GM12878 (cell line): Measurements from ENCODE around the gene GUK1. TPM values are rescaled to one million over a fixed set of nuclear protein-coding genes. Genes with fewer than 3 reads are reported as not detected.

Experiments
- ATAC-seq: fragments of 200-7000 bp; cut with Tn5 transposase; 3 replicates; pipeline ENCODE4 v1.9.1; 2020; ENCODE audit warnings: mild to moderate bottlenecking, moderate library complexity
- BruUV-seq: library from RNA; stranded (reverse); fragments of 400-500 nt; replicated peaks from 2 replicates; lab custom pipeline; 2021; lab: Mats Ljungman, UMichigan
- CTCF ChIA-PET: fragments of 300-600 bp; sonication (Branson Sonifier 250); formaldehyde crosslinking; extraction: SDS; loops from one replicate; lab custom pipeline; 2021; ENCODE audit warnings: inconsistent platforms; lab: Yijun Ruan, JAX
- POLR2A ChIA-PET: fragments of 350-600 bp; formaldehyde crosslinking; extraction: SDS; loops from one replicate; lab custom pipeline; 2021; ENCODE audit warnings: inconsistent platforms; lab: Charles Lee
- RAD21 ChIA-PET: fragments of 300-600 bp; sonication (Branson Sonifier 250); formaldehyde crosslinking; loops from one replicate; lab custom pipeline; 2023; ENCODE audit warnings: antibody characterized with exemption; ENCODE audit not compliant: unreplicated experiment; lab: Charles Lee
- SMC1A ChIA-PET: fragments of 300-600 bp; sonication (Branson Sonifier 250); formaldehyde crosslinking; loops from one replicate; lab custom pipeline; 2023; ENCODE audit not compliant: unreplicated experiment, uncharacterized antibody; lab: Charles Lee
- DNase-seq: peaks from one replicate; pipeline ENCODE4 v3.0.0-alpha.2; 2011; ENCODE audit warnings: low read depth, low spot score
- FAIRE-seq: peaks from 3 replicates; lab custom pipeline; 2011; peaks lifted over from hg19 to GRCh38; lab: Jason Lieb, UNC
- H2AFZ ChIP-seq: 2 replicates; pipeline ENCODE4 v1.6.0; 2011; ENCODE audit warnings: low read depth, low read length, control low read depth; ENCODE audit not compliant: control insufficient read depth
- H3K27ac ChIP-seq: 2 replicates; pipeline ENCODE4 v1.5.1; 2011; ENCODE audit warnings: control low read depth; ENCODE audit not compliant: control insufficient read depth, insufficient read depth
- H3K27me3 ChIP-seq, 2 experiments: replicated peaks in 1 of 2; 2 replicates each; pipeline versions ENCODE4 v1.6.0 to v1.6.1; 2011; ENCODE audit warnings: low read length in 1 of 2; ENCODE audit not compliant: control insufficient read depth in 2 of 2, insufficient read depth in 2 of 2
- H3K36me3 ChIP-seq, 2 experiments: 2 replicates each; pipeline ENCODE4 v1.5.1; 2011; ENCODE audit warnings: low read length in 1 of 2; ENCODE audit not compliant: control insufficient read depth in 2 of 2, insufficient read depth in 2 of 2
- H3K4me1 ChIP-seq: 2 replicates; pipeline ENCODE4 v1.6.1; 2011; ENCODE audit warnings: mild to moderate bottlenecking, low read length, moderate library complexity, mixed read lengths; ENCODE audit not compliant: control insufficient read depth, insufficient read depth
- H3K4me2 ChIP-seq: 2 replicates; pipeline ENCODE4 v1.6.0; 2011; ENCODE audit warnings: control low read depth; ENCODE audit not compliant: control insufficient read depth, insufficient read depth
- H3K4me3 ChIP-seq: fragments of 200-600 bp; sonication (generic); 2 replicates; pipeline ENCODE4 v1.5.1; 2016
- H3K79me2 ChIP-seq: 2 replicates; pipeline ENCODE4 v1.6.0; 2011; ENCODE audit warnings: low read length; ENCODE audit not compliant: control insufficient read depth, insufficient read depth
- H3K9ac ChIP-seq: 2 replicates; pipeline ENCODE4 v1.8.0; 2011; ENCODE audit warnings: low read length, control low read depth, mixed read lengths; ENCODE audit not compliant: control insufficient read depth, insufficient read depth
- H3K9me3 ChIP-seq: replicated peaks from 3 replicates; pipeline ENCODE4 v1.5.1; 2011; ENCODE audit warnings: mild to moderate bottlenecking, low read length; ENCODE audit not compliant: control insufficient read depth, insufficient read depth
- H4K20me1 ChIP-seq: 2 replicates; pipeline ENCODE4 v1.6.0; 2011; ENCODE audit not compliant: control insufficient read depth, insufficient read depth
- CHD4 ChIP-seq: fragments of 200-600 bp; sonication (generic); IDR thresholded peaks from 2 replicates; pipeline ENCODE4 v1.6.1; 2016; ENCODE audit warnings: mild to moderate bottlenecking
- DPF2 ChIP-seq: fragments of 450-650 bp; IDR thresholded peaks from 2 replicates; pipeline ENCODE4 v1.6.1; 2017; ENCODE audit warnings: mild to moderate bottlenecking
- EED ChIP-seq: sonication (generic); IDR thresholded peaks from 2 replicates; pipeline ENCODE4 v1.6.1; 2016; ENCODE audit warnings: antibody characterized with exemption, low read depth
- GABPA ChIP-seq: IDR thresholded peaks from 2 replicates; pipeline ENCODE4 v1.6.1; 2014; ENCODE audit warnings: antibody characterized with exemption, low read depth, mild to moderate bottlenecking, inconsistent platforms
- LARP7 ChIP-seq: fragments of 450-650 bp; IDR thresholded peaks from 2 replicates; pipeline ENCODE4 v1.6.1; 2017; ENCODE audit warnings: mild to moderate bottlenecking
- MTA2 ChIP-seq: fragments of 450-650 bp; IDR thresholded peaks from 2 replicates; pipeline ENCODE4 v1.6.1; 2016; ENCODE audit warnings: low read depth, mild to moderate bottlenecking, moderate library complexity
- RB1 ChIP-seq: fragments of 450-650 bp; formaldehyde crosslinking; IDR thresholded peaks from 2 replicates; pipeline ENCODE4 v1.6.1; 2017; ENCODE audit warnings: mild to moderate bottlenecking, borderline replicate concordance
- RELA ChIP-seq: fragments of 450-650 bp; IDR thresholded peaks from 2 replicates; pipeline ENCODE4 v1.8.0; 2014; ENCODE audit warnings: borderline replicate concordance; ENCODE audit not compliant: partially characterized antibody
- SIX5 ChIP-seq: IDR thresholded peaks from 2 replicates; pipeline ENCODE4 v1.6.1; 2011; ENCODE audit warnings: mild to moderate bottlenecking, low read depth, low read length, moderate library complexity; ENCODE audit not compliant: severe bottlenecking
- TARDBP ChIP-seq: IDR thresholded peaks from 2 replicates; pipeline ENCODE4 v1.6.1; 2016; ENCODE audit warnings: borderline replicate concordance
- WGBS: methylation state at CpG from one replicate; pipeline ENCODE4 v1.1.6; 2016; ENCODE audit warnings: low lambda C conversion rate; ENCODE audit not compliant: insufficient replicate concordance, insufficient coverage; ENCODE audit errors: missing lambda C conversion rate; 5-methylcytosine and 5-hydroxymethylcytosine counted together
- in situ Hi-C: fragments of 300-500 bp; cut with MboI; formaldehyde crosslinking; loops from 9 replicates; pipeline ENCODE4 v1.14.3; 2018; ENCODE audit warnings: mixed read lengths
- intact Hi-C: fragments of 100-400 bp; cut with micrococcal nuclease; formaldehyde crosslinking; loops from one replicate; pipeline ENCODE4 v1.14.2; 2022; ENCODE audit not compliant: unreplicated experiment
- polyA plus RNA-seq, 11 experiments: library from polyadenylated mRNA; depleted of rRNA in 4 of 11; unstranded in 6 of 11; stranded (reverse) in 5 of 11; fragments of >200 nt; fragmentation: Nextera tagmentation in 4 of 11; fragmentation: Illumina TruSeq in 1 of 11; extraction: Ambion mirVana in 4 of 11; extraction: Trizol in 1 of 11; gene quantifications; 1 replicate in 1 of 11; 2 replicates in 10 of 11; pipeline versions ENCODE4 v1.2.1 to v1.2.3, GENCODE V29; 2011 to 2016; ENCODE audit warnings: inconsistent platforms in 2 of 11, missing spikeins in 2 of 11, low read depth in 1 of 11
- total RNA-seq, 4 experiments: library from RNA; depleted of rRNA in 3 of 4; stranded (reverse); fragments of >200 nt in 3 of 4; fragmentation: Illumina TruSeq in 1 of 4; extraction: Trizol in 1 of 4; gene quantifications; 2 replicates each; pipeline versions ENCODE4 v1.2.1 to v1.2.3, GENCODE V29; 2013 to 2021
- TF ChIP-seq, protein P1 (sequence below): IDR thresholded peaks from 2 replicates; pipeline ENCODE4 v1.6.1; 2012; ENCODE audit warnings: low read depth, low read length, improper control_type of control experiment
- TF ChIP-seq, protein P2 (sequence below): fragments of 450-650 bp; formaldehyde crosslinking; IDR thresholded peaks from 2 replicates; pipeline ENCODE4 v1.4.0; 2020; ENCODE audit warnings: mild to moderate bottlenecking, moderate library complexity
- TF ChIP-seq, protein P3 (sequence below): IDR thresholded peaks from 2 replicates; pipeline ENCODE4 v1.6.1; 2012; ENCODE audit warnings: improper control_type of control experiment, low read depth, low read length; ENCODE audit not compliant: insufficient replicate concordance

GUK1 gene
- total and polyA plus RNA-seq, 10 of the 15 experiments (the other 5 are each of a cell fraction or from before 2014, with no cell fraction given), result 6.3 to 357 (median 203) TPM

GRCh38 chr1:228102791-228103620, 37.1 kb upstream of the GUK1 start, which contains the start of gene C1orf35:
Gene C1orf35, minus strand, starts transcription at chr1:228103325. Its CDS starts 98 bp downstream, at chr1:228103227.
- in situ Hi-C loops (no loop called here), intact Hi-C loops (loop anchor here (2.0 kb wide), 1 partner anchor 18 kb away; no protein-coding TSS in a partner anchor)
- peak within 1 kb of the TSS; percentile 87 for H3K4me3 ChIP-seq
- POLR2A ChIA-PET, result interaction anchor here (1.9 kb wide), 1 partner anchor 62 kb away, joined by 4 read pairs; the partner anchor contains the start of gene IBA57
- peak within 1 kb of the TSS; percentile 66 for H3K4me2 ChIP-seq
- WGBS, result under 1% methylated on average over 85 of the region's 104 CpGs
- DNase-seq (peak; percentile 66), FAIRE-seq (no peak), ATAC-seq (peak; percentile 87)
- TSS peak; percentile 48 for BruUV-seq
- no peaks in the 10 kb centered on the region for H4K20me1 ChIP-seq
- H3K9ac ChIP-seq, result peak within 1 kb of the TSS; percentile 75
- no peaks in the 10 kb centered on the region for H3K9me3 ChIP-seq
- SMC1A ChIA-PET, result no interaction called here
- peaks cover 15% of the 10 kb centered on the region for H3K79me2 ChIP-seq
- H3K27ac ChIP-seq, result peak within 1 kb of the TSS; percentile 69
- peak within 1 kb of the TSS; percentile 95 for H2AFZ ChIP-seq
- H3K4me1 ChIP-seq, result peaks cover 12% of the 10 kb centered on the region
- H3K27me3 ChIP-seq, result no peaks in the 10 kb centered on the region
- CTCF ChIA-PET, result interaction anchor here (0.6 to 1.0 kb wide), 2 partner anchors 8 to 28 kb away, joined by 3 to 4 read pairs; no protein-coding TSS in a partner anchor
- peaks cover 7 to 24% of the 10 kb centered on the region in 2 experiments; a peak in 3 of 4 replicates for H3K36me3 ChIP-seq
- RAD21 ChIA-PET, result no interaction called here
- TF ChIP-seq RELA (peak; percentile 78), GABPA (no peak), TARDBP (0 out of 2 replicates have a peak, but pooled peaks have one; percentile 65), CHD4 (no peak), LARP7 (peak; percentile 68), RB1 (peak; percentile 97; the same call in 1 of the 2 replicates), EED (no peak), DPF2 (peak; percentile 74; the same call in 1 of the 2 replicates), MTA2 (no peak), SIX5 (peak; percentile 23)
- TF ChIP-seq, protein P1, sequence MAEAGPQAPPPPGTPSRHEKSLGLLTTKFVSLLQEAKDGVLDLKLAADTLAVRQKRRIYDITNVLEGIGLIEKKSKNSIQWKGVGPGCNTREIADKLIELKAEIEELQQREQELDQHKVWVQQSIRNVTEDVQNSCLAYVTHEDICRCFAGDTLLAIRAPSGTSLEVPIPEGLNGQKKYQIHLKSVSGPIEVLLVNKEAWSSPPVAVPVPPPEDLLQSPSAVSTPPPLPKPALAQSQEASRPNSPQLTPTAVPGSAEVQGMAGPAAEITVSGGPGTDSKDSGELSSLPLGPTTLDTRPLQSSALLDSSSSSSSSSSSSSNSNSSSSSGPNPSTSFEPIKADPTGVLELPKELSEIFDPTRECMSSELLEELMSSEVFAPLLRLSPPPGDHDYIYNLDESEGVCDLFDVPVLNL, result peak; percentile 95
- TF ChIP-seq, protein P2, sequence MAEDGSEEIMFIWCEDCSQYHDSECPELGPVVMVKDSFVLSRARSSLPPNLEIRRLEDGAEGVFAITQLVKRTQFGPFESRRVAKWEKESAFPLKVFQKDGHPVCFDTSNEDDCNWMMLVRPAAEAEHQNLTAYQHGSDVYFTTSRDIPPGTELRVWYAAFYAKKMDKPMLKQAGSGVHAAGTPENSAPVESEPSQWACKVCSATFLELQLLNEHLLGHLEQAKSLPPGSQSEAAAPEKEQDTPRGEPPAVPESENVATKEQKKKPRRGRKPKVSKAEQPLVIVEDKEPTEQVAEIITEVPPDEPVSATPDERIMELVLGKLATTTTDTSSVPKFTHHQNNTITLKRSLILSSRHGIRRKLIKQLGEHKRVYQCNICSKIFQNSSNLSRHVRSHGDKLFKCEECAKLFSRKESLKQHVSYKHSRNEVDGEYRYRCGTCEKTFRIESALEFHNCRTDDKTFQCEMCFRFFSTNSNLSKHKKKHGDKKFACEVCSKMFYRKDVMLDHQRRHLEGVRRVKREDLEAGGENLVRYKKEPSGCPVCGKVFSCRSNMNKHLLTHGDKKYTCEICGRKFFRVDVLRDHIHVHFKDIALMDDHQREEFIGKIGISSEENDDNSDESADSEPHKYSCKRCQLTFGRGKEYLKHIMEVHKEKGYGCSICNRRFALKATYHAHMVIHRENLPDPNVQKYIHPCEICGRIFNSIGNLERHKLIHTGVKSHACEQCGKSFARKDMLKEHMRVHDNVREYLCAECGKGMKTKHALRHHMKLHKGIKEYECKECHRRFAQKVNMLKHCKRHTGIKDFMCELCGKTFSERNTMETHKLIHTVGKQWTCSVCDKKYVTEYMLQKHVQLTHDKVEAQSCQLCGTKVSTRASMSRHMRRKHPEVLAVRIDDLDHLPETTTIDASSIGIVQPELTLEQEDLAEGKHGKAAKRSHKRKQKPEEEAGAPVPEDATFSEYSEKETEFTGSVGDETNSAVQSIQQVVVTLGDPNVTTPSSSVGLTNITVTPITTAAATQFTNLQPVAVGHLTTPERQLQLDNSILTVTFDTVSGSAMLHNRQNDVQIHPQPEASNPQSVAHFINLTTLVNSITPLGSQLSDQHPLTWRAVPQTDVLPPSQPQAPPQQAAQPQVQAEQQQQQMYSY, result no peak
- TF ChIP-seq, protein P3, sequence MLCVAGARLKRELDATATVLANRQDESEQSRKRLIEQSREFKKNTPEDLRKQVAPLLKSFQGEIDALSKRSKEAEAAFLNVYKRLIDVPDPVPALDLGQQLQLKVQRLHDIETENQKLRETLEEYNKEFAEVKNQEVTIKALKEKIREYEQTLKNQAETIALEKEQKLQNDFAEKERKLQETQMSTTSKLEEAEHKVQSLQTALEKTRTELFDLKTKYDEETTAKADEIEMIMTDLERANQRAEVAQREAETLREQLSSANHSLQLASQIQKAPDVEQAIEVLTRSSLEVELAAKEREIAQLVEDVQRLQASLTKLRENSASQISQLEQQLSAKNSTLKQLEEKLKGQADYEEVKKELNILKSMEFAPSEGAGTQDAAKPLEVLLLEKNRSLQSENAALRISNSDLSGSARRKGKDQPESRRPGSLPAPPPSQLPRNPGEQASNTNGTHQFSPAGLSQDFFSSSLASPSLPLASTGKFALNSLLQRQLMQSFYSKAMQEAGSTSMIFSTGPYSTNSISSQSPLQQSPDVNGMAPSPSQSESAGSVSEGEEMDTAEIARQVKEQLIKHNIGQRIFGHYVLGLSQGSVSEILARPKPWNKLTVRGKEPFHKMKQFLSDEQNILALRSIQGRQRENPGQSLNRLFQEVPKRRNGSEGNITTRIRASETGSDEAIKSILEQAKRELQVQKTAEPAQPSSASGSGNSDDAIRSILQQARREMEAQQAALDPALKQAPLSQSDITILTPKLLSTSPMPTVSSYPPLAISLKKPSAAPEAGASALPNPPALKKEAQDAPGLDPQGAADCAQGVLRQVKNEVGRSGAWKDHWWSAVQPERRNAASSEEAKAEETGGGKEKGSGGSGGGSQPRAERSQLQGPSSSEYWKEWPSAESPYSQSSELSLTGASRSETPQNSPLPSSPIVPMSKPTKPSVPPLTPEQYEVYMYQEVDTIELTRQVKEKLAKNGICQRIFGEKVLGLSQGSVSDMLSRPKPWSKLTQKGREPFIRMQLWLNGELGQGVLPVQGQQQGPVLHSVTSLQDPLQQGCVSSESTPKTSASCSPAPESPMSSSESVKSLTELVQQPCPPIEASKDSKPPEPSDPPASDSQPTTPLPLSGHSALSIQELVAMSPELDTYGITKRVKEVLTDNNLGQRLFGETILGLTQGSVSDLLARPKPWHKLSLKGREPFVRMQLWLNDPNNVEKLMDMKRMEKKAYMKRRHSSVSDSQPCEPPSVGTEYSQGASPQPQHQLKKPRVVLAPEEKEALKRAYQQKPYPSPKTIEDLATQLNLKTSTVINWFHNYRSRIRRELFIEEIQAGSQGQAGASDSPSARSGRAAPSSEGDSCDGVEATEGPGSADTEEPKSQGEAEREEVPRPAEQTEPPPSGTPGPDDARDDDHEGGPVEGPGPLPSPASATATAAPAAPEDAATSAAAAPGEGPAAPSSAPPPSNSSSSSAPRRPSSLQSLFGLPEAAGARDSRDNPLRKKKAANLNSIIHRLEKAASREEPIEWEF, result no peak
